C4-2B (cell line): ENCODE data around the gene PLCB4.

Source experiments
- H3K27ac ChIP-seq: fragments of 450-650 bp; 2 replicates; pipeline ENCODE4 v1.5.1; 2017
- CTCF ChIP-seq: fragments of 450-650 bp; conservative IDR thresholded peaks from 2 replicates; pipeline ENCODE4 v1.5.1; 2017; ENCODE audit warnings: mild to moderate bottlenecking
- ZFX ChIP-seq: fragments of 450-650 bp; IDR thresholded peaks from 2 replicates; pipeline ENCODE4 v1.6.1; 2017

The PLCB4 gene

DNA sequence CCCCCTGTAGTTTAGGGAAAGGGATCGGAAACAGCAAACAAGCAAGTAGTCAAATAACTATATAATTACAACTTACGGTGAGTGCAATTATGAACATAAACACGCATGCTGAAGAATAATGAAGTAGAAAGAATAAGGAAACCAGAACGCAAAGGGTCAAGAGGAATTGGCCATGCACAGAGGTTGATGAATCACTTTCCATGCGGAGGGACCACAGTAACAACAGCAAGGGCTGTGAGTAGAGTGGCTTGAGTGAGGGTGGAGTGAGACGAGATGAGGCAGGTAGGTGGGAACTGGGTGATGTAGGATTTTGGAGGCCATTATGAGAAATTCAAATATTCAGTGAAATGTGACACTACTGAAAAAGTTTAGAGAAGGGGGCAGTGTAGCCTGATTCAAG is 333.3 kb downstream of the PLCB4 start:
- TF ChIP-seq CTCF (no peak), ZFX (no peak)
- H3K27ac ChIP-seq, result no peak overlapping the region

GRCh38 chr20:9402546-9402945 is 333.7 kb downstream of the PLCB4 start:
- no peak overlapping the region for H3K27ac ChIP-seq
- TF ChIP-seq ZFX, result no peak
- TF ChIP-seq CTCF, result no peak

GRCh38 chr20:9403448-9403847 is 334.6 kb downstream of the PLCB4 start:
- H3K27ac ChIP-seq, result no peak overlapping the region
- TF ChIP-seq ZFX (no peak), CTCF (no peak)

DNA sequence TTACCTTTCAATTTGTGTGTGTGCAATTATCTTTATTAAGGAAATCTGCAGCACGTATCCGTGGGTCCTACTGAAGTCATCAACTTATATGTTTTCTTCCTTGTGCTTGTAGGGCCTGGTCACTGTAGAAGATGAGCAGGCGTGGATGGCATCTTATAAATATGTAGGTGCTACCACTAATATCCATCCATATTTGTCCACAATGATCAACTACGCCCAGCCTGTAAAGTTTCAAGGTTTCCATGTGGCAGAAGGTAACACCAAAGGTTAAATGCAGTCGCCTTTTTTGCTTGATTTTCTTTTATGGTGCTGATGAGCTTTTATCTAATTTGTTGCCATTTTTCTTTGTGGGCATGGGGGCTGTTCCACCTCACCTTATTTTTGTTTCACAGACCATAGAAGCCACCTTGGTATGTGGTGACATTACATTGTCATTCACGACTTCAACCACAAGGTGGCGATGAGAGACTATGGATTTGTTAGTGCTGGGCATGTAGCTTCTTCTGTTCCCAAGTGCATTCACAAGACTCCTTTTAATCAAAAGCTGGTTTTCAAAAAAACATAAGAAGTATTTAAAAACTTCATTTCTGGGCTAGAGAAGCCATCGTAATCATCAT is 339.0 kb downstream of the PLCB4 start:
- H3K27ac ChIP-seq, result no peak overlapping the region
- no peak for TF ChIP-seq ZFX
- peak; percentile 84 for TF ChIP-seq CTCF

GRCh38 chr20:9408422-9409300 is 339.8 kb downstream of the PLCB4 start:
- TF ChIP-seq ZFX, result no peak
- TF ChIP-seq CTCF, result peak; percentile 62

DNA sequence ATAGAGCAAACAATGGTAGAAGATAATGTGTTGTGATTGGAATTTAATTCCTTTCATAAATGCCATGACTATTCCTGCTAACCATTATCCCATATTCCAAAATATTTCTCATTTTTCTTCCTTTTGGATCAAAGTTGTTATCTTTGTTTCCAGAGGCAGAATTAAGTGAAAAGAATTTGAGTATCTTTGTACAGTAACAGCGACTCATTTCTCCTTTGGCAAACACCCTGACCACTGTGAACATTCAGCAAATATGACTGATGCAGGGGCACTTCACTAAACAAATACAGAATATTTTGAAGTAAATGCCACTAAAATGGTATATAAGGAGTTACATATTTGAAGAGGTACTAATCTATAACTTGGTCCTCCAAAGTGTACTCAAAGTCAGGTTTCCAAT is 340.5 kb downstream of the PLCB4 start:
- TF ChIP-seq ZFX, result no peak
- no peak for TF ChIP-seq CTCF
- H3K27ac ChIP-seq, result no peak overlapping the region

More at GRCh38 chr20:9408422-9409300, 339.8 kb downstream of the PLCB4 start:
- H3K27ac ChIP-seq, result no peak overlapping the region

DNA sequence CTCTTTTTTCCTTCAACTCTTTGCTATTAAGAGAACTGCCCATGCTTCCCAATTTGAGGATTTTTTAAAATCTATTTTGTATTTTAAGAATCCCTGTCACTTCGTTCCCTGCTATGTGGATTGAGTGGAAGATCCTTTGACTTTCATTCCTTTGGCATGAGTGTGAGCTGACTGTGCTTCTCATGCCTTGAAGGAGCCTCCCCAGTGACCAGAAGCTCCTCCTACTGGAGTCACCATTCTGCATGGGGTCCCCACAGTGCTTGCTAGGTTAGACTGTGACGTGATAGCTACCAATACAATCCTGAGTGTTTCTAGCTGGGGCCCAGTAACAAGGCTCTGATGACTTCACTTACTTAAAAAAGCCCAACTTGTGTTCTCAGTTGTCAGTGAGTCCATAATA is 341.1 kb downstream of the PLCB4 start:
- no peak overlapping the region for H3K27ac ChIP-seq
- TF ChIP-seq CTCF, result no peak
- no peak for TF ChIP-seq ZFX
